NCI-H345 treated with DMSO at 0.1 percent for 48 hours (cell line): ENCODE results near the gene RINL.
A peak's percentile ranks its signal among the peaks of the same experiment; 100 is the strongest.
"Not testable (repeated sequence)": the region's sequence is repeated elsewhere in the genome, so short reads cannot be mapped to it uniquely, and the experiment has no call there.

ENCODE experiments used
- DNase-seq: peaks from one replicate; lab custom pipeline; 2025; ENCODE audit not compliant: unreplicated experiment; lab: John Stamatoyannopoulos, UW

The RINL gene

GRCh38 chr19:38836983-38837626, 41.0 kb downstream of the RINL start:
- DNase-seq, result no peak

GRCh38 chr19:38836159-38836982, 41.7 kb downstream of the RINL start:
- DNase-seq, result no peak

DNA sequence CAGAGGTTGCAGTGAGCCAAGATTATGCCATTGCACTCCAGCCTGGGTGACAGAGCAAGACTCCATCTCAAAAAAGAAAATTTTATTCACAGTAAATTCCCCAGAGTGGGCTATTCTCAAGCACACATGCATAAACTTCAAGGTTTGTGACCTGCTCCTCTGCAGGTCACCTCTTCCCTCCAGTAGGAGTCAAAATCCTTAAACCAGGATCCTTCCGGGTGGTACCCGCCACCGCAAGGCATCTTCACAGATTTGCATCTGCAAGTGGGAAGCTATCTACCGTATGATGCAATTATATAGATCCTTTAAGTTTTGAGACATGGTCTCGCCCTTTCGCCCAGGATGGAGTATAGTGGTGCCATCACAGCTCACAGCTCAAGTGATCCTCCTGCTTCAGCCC, 43.5 kb downstream of the RINL start:
- no peak for DNase-seq

DNA sequence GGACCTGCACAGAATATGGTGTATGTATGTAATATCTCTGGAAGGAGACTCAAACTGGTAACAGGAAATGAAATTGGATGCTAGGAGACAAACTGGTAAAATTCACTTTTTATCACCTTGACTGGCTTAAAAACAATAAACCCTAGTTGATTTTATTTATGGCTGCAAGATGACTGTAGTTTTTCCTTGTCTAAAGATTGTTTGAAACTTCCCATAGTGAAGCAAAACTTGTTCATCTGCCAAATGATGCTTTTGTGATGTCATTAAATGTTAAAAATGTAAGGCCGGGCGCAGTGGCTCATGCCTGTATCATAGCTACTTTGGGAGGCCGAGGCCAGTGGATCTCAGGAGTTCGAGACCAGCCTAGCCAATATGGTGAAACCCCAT, 44.0 kb downstream of the RINL start:
- no peak for DNase-seq

DNA sequence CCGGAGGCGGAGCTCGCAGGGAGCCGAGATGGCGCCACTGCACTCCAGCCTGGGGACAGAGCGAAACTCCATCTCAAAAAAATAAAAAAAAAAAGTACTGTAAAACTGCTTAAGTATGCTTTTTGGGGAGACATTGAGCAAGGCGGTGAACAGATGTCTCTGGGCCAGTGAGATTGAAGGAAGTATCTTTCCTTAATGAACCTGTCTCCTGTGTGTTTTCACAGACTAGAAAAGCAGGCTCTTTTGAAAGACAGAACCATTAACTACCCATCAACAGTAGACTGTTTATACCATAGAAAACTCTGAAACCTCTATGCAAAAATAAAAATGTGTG, 45.0 kb downstream of the RINL start:
- no peak for DNase-seq

- peak; percentile 60 for DNase-seq
Measured at GRCh38 chr19:38831142-38831605, 46.9 kb downstream of the RINL start.

- no peak for DNase-seq
Measured at GRCh38 chr19:38830039-38830733, 47.9 kb downstream of the RINL start.

DNA sequence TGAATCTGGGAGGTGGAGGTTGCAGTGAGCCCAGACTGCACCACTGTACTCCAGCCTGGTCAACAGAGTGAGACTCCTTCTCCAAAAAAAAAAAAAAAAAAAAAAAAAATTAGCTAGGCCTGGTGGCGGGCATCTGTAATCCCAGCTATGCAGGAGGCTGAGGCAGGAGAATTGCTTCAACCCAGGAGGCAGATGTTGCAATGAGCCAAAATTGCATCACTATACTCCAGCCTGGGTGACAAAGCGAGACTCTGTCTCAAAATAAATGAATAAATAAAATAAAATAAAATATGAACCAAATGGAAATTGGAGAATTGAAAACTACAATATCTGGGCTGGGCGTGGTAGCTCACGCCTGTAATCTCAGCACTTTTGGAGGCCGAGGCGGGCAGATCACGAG, 48.9 kb downstream of the RINL start:
- DNase-seq, result not testable (repeated sequence)

- DNase-seq, result no peak
Measured at GRCh38 chr19:38826856-38827551, 51.1 kb downstream of the RINL start.

DNA sequence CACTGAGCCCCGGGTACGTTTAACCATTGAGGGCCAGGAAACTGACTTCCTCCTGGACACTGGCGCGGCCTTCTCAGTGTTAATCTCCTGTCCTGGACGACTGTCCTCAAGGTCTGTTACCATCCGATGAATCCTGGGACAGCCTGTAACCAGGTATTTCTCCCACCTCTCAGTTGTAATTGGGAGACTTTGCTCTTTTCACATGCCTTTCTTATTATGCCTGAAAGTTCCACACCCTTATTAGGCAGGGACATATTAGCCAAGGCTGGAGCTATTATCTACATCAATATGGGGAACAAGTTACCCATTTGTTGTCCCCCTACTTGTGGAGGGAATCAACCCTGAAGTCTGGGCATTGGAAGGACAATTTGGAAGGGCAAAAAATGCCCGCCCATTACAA, 52.1 kb downstream of the RINL start:
- not testable (repeated sequence) for DNase-seq

- not testable (repeated sequence) for DNase-seq
Measured at GRCh38 chr19:38821230-38821825, 56.7 kb downstream of the RINL start.

- DNase-seq, result no peak
Measured at GRCh38 chr19:38819231-38819920, 58.7 kb downstream of the RINL start.
